DND-41 (cell line): Measurements from ENCODE around the gene CAMKMT.

Source experiments
- EZH2 ChIP-seq: IDR thresholded peaks from 3 replicates; pipeline ENCODE4 v1.6.1; 2012; ENCODE audit warnings: borderline replicate concordance, low read depth, mild to moderate bottlenecking, moderate library complexity, low read length, inconsistent platforms; ENCODE audit not compliant: severe bottlenecking
- TF ChIP-seq, protein P1 (sequence below): IDR thresholded peaks from 2 replicates; pipeline ENCODE4 v1.5.1; 2012; ENCODE audit warnings: borderline replicate concordance, low read length, moderate library complexity, mild to moderate bottlenecking; ENCODE audit not compliant: poor library complexity, severe bottlenecking; ENCODE audit errors: extremely low read depth

- TF ChIP-seq, protein P1, sequence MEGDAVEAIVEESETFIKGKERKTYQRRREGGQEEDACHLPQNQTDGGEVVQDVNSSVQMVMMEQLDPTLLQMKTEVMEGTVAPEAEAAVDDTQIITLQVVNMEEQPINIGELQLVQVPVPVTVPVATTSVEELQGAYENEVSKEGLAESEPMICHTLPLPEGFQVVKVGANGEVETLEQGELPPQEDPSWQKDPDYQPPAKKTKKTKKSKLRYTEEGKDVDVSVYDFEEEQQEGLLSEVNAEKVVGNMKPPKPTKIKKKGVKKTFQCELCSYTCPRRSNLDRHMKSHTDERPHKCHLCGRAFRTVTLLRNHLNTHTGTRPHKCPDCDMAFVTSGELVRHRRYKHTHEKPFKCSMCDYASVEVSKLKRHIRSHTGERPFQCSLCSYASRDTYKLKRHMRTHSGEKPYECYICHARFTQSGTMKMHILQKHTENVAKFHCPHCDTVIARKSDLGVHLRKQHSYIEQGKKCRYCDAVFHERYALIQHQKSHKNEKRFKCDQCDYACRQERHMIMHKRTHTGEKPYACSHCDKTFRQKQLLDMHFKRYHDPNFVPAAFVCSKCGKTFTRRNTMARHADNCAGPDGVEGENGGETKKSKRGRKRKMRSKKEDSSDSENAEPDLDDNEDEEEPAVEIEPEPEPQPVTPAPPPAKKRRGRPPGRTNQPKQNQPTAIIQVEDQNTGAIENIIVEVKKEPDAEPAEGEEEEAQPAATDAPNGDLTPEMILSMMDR: peak; percentile 100
- no peak for TF ChIP-seq EZH2
Observed at GRCh38 chr2:44479127-44479887, 117.6 kb downstream of the CAMKMT start.
